ENCODE measurements around the gene HOXB7. TPM values are rescaled to one million over a fixed set of nuclear protein-coding genes. Genes with fewer than 3 reads are reported as not detected.
A peak's percentile ranks its signal among the peaks of the same experiment; 100 is the strongest.

HOXB7 gene
- total RNA-seq, 2 donors from 2014 or later: not detected

- peaks cover 99% of the 10 kb centered on the region for H3K27me3 Mint-ChIP-seq (ENCODE audit: insufficient read depth)
- H3K27ac ChIP-seq (ENCODE audit: low read depth, low read length): peak overlapping the region; percentile 24
- no peak overlapping the region for H3K27ac Mint-ChIP-seq
- H3K36me3 ChIP-seq (ENCODE audit: control insufficient read depth, insufficient read depth, low read length): no peaks in the 10 kb centered on the region
- TF ChIP-seq, protein P1, sequence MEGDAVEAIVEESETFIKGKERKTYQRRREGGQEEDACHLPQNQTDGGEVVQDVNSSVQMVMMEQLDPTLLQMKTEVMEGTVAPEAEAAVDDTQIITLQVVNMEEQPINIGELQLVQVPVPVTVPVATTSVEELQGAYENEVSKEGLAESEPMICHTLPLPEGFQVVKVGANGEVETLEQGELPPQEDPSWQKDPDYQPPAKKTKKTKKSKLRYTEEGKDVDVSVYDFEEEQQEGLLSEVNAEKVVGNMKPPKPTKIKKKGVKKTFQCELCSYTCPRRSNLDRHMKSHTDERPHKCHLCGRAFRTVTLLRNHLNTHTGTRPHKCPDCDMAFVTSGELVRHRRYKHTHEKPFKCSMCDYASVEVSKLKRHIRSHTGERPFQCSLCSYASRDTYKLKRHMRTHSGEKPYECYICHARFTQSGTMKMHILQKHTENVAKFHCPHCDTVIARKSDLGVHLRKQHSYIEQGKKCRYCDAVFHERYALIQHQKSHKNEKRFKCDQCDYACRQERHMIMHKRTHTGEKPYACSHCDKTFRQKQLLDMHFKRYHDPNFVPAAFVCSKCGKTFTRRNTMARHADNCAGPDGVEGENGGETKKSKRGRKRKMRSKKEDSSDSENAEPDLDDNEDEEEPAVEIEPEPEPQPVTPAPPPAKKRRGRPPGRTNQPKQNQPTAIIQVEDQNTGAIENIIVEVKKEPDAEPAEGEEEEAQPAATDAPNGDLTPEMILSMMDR (conservative IDR thresholded peaks at IDR 0.05): no peak
- H3K9me3 ChIP-seq (ENCODE audit: control insufficient read depth, low read length): peaks cover 13% of the 10 kb centered on the region
- peak overlapping the region; percentile 43 for H3K4me3 Mint-ChIP-seq
- DNase-seq: peak; percentile 64
- no peaks in the 10 kb centered on the region for H3K36me3 Mint-ChIP-seq (ENCODE audit: low read depth)
- H3K27me3 ChIP-seq (ENCODE audit: control insufficient read depth, insufficient read depth, low read length, poor library complexity, severe bottlenecking): peaks cover 100% of the 10 kb centered on the region
- H3K9me3 Mint-ChIP-seq: peaks cover 2% of the 10 kb centered on the region
- H3K4me1 ChIP-seq (ENCODE audit: control insufficient read depth, insufficient read depth, low read length): no peaks in the 10 kb centered on the region
- no peak overlapping the region for H3K9ac ChIP-seq (ENCODE audit: extremely low read depth, low read length, poor library complexity, severe bottlenecking)
- H3K4me3 ChIP-seq (ENCODE audit: low read length): no peak overlapping the region
- WGBS, 2 experiments (ENCODE audit: insufficient coverage in 1 of 2, insufficient read length in 1 of 2): 4% methylated on average over 11 of the region's 15 CpGs; no CpG with 5 or more reads in 1 of the 2 experiments
- H3K4me1 Mint-ChIP-seq: peaks cover 7% of the 10 kb centered on the region
These were observed 997 bp downstream of the HOXB7 start for GRCh38 chr17:48609759-48610281.

GRCh38 chr17:48609033-48609432 is 1.8 kb downstream of the HOXB7 start:
- H3K4me1 ChIP-seq (ENCODE audit: control insufficient read depth, insufficient read depth, low read length): no peaks in the 10 kb centered on the region

GRCh38 chr17:48608494-48608834 is 2.4 kb downstream of the HOXB7 start:
- Histone ChIP-seq H3K36me3 (ENCODE audit: control insufficient read depth, insufficient read depth, low read length) (no peaks in the 10 kb centered on the region), H3K4me1 (ENCODE audit: control insufficient read depth, insufficient read depth, low read length) (no peaks in the 10 kb centered on the region), H3K27ac (ENCODE audit: low read depth, low read length) (no peak overlapping the region), H3K9ac (ENCODE audit: extremely low read depth, low read length, poor library complexity, severe bottlenecking) (no peak overlapping the region), H3K27me3 (ENCODE audit: control insufficient read depth, insufficient read depth, low read length, poor library complexity, severe bottlenecking) (peaks cover 100% of the 10 kb centered on the region), H3K4me3 (ENCODE audit: low read length) (no peak overlapping the region), H3K9me3 (ENCODE audit: control insufficient read depth, low read length) (peaks cover 16% of the 10 kb centered on the region)
- TF ChIP-seq, protein P1 (conservative IDR thresholded peaks at IDR 0.05): no peak
- peaks cover 7% of the 10 kb centered on the region for H3K4me1 Mint-ChIP-seq
- H3K9me3 Mint-ChIP-seq: peaks cover 2% of the 10 kb centered on the region
- H3K36me3 Mint-ChIP-seq (ENCODE audit: low read depth): no peaks in the 10 kb centered on the region
- WGBS, 2 experiments (ENCODE audit: insufficient coverage in 1 of 2, insufficient read length in 1 of 2): 40 to 56% methylated on average over 1 of the region's 1 CpG
- no peak overlapping the region for H3K4me3 Mint-ChIP-seq
- H3K27me3 Mint-ChIP-seq (ENCODE audit: insufficient read depth): peaks cover 99% of the 10 kb centered on the region
- no peak overlapping the region for H3K27ac Mint-ChIP-seq
- no peak for DNase-seq

More at GRCh38 chr17:48609033-48609432, 1.8 kb downstream of the HOXB7 start:
- no peaks in the 10 kb centered on the region for H3K36me3 Mint-ChIP-seq (ENCODE audit: low read depth)
- H3K27ac Mint-ChIP-seq: no peak overlapping the region
- Histone ChIP-seq H3K9me3 (ENCODE audit: control insufficient read depth, low read length) (peaks cover 16% of the 10 kb centered on the region), H3K36me3 (ENCODE audit: control insufficient read depth, insufficient read depth, low read length) (no peaks in the 10 kb centered on the region), H3K4me3 (ENCODE audit: low read length) (no peak overlapping the region), H3K9ac (ENCODE audit: extremely low read depth, low read length, poor library complexity, severe bottlenecking) (no peak overlapping the region), H3K27me3 (ENCODE audit: control insufficient read depth, insufficient read depth, low read length, poor library complexity, severe bottlenecking) (peaks cover 100% of the 10 kb centered on the region), H3K27ac (ENCODE audit: low read depth, low read length) (no peak overlapping the region)
- H3K9me3 Mint-ChIP-seq: peaks cover 2% of the 10 kb centered on the region
- H3K4me3 Mint-ChIP-seq: no peak overlapping the region
- peaks cover 7% of the 10 kb centered on the region for H3K4me1 Mint-ChIP-seq
- TF ChIP-seq, protein P1 (conservative IDR thresholded peaks at IDR 0.05): no peak
- H3K27me3 Mint-ChIP-seq (ENCODE audit: insufficient read depth): peaks cover 99% of the 10 kb centered on the region
- DNase-seq: no peak
